ENCODE results near the gene CACNA1C. TPM values are rescaled to one million over a fixed set of nuclear protein-coding genes. Genes with fewer than 3 reads are reported as not detected.

CACNA1C gene
- polyA plus RNA-seq, 1 of the 3 experiments (the other 2 are of a cell fraction), result 1.5 TPM

GRCh38 chr12:2154521-2154920, 101.7 kb downstream of the CACNA1C start:
- DNase-seq, result no peak
- no peaks in the 10 kb centered on the region for H3K36me3 ChIP-seq (replicated peaks in 1 of 2; ENCODE audit: control insufficient read depth in 1 of 2, insufficient read depth in 2 of 2, low read length in 1 of 2)
- CTCF ChIA-PET, result no interaction called here
- WGBS (ENCODE audit: low lambda C conversion rate), result 83% methylated on average over 6 of the region's 6 CpGs
- no peaks in the 10 kb centered on the region for H4K20me1 ChIP-seq (ENCODE audit: insufficient read depth)
- H3K9ac ChIP-seq, result no peak overlapping the region
- H2AFZ ChIP-seq (ENCODE audit: low read depth), result no peak overlapping the region
- H3K4me3 ChIP-seq (ENCODE audit: low read depth in 2 of 2, low read length in 1 of 2), result no peak overlapping the region
- H3K9me3 ChIP-seq, result no peaks in the 10 kb centered on the region
- peak overlapping the region in 1 of 2 experiments; percentile 60; a peak in 1 of 4 replicates for H3K27ac ChIP-seq (ENCODE audit: low read depth in 2 of 2, low read length in 1 of 2)
- no peaks in the 10 kb centered on the region for H3K9me2 ChIP-seq
- no peaks in the 10 kb centered on the region for H3K79me2 ChIP-seq (ENCODE audit: insufficient read depth)
- no peak for TF ChIP-seq NRF1 (IDR thresholded peaks at IDR 0.05; ENCODE audit: low read depth, low read length)
- no peak for TF ChIP-seq IRF3 (IDR thresholded peaks at IDR 0.05; ENCODE audit: low read depth, low read length)
- no peak for TF ChIP-seq EP300 (IDR thresholded peaks at IDR 0.05; ENCODE audit: borderline replicate concordance in 1 of 2, low read depth in 1 of 2, low read length in 1 of 2)
- TF ChIP-seq RAD21 (IDR thresholded peaks at IDR 0.05; ENCODE audit: low read length), result no peak
- TF ChIP-seq FOXJ3 (CRISPR knock-in tag; IDR thresholded peaks at IDR 0.05), result no peak
- no peak for TF ChIP-seq RFX5 (IDR thresholded peaks at IDR 0.05; ENCODE audit: low read length)
- no peak for TF ChIP-seq TCF12 (IDR thresholded peaks at IDR 0.05)
- no peak for TF ChIP-seq RCOR1 (IDR thresholded peaks at IDR 0.05; ENCODE audit: low read length)
- no peak for TF ChIP-seq EZH2phosphoT487 (IDR thresholded peaks at IDR 0.05; ENCODE audit: borderline replicate concordance, low read depth)
- TF ChIP-seq CTCF (IDR thresholded peaks at IDR 0.05), result no peak
- TF ChIP-seq SIN3A (IDR thresholded peaks at IDR 0.05; ENCODE audit: borderline replicate concordance, low read depth, low read length), result no peak
- no peak for TF ChIP-seq MEF2A (IDR thresholded peaks at IDR 0.05; ENCODE audit: borderline replicate concordance, low read depth)
- no peak for TF ChIP-seq MXI1 (IDR thresholded peaks at IDR 0.05; ENCODE audit: low read depth, low read length)
- TF ChIP-seq, protein P1, sequence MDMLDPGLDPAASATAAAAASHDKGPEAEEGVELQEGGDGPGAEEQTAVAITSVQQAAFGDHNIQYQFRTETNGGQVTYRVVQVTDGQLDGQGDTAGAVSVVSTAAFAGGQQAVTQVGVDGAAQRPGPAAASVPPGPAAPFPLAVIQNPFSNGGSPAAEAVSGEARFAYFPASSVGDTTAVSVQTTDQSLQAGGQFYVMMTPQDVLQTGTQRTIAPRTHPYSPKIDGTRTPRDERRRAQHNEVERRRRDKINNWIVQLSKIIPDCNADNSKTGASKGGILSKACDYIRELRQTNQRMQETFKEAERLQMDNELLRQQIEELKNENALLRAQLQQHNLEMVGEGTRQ (IDR thresholded peaks at IDR 0.05; ENCODE audit: borderline replicate concordance, low read depth, low read length), result no peak
- no peak for TF ChIP-seq POLR2AphosphoS5 (IDR thresholded peaks at IDR 0.05; ENCODE audit: low read depth, low read length)
- TF ChIP-seq NFIC (IDR thresholded peaks at IDR 0.05; ENCODE audit: borderline replicate concordance), result no peak
- TF ChIP-seq SMC3 (IDR thresholded peaks at IDR 0.05; ENCODE audit: low read depth, low read length), result no peak
- no peak for TF ChIP-seq RXRA (IDR thresholded peaks at IDR 0.05; ENCODE audit: borderline replicate concordance, low read depth)
- no peak for TF ChIP-seq TAF1 (IDR thresholded peaks at IDR 0.05; ENCODE audit: borderline replicate concordance, low read depth, low read length)
- TF ChIP-seq MAX (IDR thresholded peaks at IDR 0.05; ENCODE audit: low read depth), result no peak
- POLR2A ChIA-PET, result no interaction called here
- H3K4me1 ChIP-seq (ENCODE audit: control insufficient read depth in 1 of 2, insufficient read depth in 2 of 2, low read depth in 1 of 2, low read length in 1 of 2), result peaks cover 4 to 7% of the 10 kb centered on the region in 2 experiments; a peak in 1 of 4 replicates
- no peaks in the 10 kb centered on the region for H3K27me3 ChIP-seq (ENCODE audit: insufficient read depth)
- no peak overlapping the region for H3K4me2 ChIP-seq
- H3F3A ChIP-seq (replicated peaks; ENCODE audit: insufficient read depth), result no peaks in the 10 kb centered on the region
